NCI-H1417 (cell line): ENCODE results near the gene GGCX.
A peak's percentile ranks its signal among the peaks of the same experiment; 100 is the strongest.
"Not testable (repeated sequence)": the region's sequence is repeated elsewhere in the genome, so short reads cannot be mapped to it uniquely, and the experiment has no call there.

Source experiments
- DNase-seq, 3 experiments: peaks; one replicate each; lab custom pipeline; 2025; lab: John Stamatoyannopoulos, UW

GGCX gene

DNA sequence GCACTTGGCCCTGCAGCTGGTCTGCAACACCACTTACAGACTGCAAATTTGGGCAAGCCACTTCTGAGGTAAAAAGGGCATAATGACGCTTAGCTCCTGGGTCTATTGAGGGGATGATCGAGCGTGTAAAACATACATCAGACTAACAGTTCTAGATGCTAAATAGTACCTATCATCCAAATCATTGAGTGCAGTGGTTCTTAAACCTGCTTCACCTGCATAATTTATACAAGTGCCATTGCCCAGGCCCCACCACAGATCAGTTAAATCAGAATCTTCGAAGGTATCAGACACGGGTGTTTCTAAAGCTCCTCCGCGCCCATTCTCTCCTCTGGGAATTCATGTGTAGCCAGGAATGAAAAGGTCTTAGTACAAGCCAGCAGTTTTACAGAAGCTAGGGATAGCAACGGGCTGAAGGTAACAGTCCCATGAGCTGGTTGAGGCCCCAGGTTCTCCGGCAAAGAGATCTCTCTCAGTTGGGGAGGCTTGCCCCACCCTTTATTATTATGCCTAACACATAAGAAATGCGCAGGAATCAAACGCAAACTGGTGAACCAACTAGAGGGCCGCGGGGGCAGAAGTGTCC lies 33.5 kb upstream of the GGCX start:
- peak in 1 of 3 experiments; percentile 24 for DNase-seq

DNA sequence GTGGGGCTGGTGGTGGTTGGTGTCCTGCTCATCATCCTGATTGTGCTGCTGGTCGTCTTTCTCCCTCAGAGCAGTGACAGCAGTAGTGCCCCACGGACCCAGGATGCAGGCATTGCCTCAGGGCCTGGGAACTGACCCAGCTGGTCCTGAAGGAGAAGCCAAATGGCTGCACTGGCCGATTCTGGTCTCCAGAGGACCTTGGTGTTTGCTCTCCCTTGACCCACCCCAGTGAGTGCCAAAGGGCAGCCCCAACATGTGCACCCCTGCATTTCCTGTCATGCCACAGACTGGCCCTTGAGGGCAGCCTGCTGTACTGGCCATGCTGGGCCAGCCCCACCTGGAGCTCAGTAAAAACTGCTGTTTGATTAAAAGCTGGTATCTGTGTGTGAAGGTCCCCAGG lies 31.7 kb upstream of the GGCX start:
- no peak for DNase-seq

DNA sequence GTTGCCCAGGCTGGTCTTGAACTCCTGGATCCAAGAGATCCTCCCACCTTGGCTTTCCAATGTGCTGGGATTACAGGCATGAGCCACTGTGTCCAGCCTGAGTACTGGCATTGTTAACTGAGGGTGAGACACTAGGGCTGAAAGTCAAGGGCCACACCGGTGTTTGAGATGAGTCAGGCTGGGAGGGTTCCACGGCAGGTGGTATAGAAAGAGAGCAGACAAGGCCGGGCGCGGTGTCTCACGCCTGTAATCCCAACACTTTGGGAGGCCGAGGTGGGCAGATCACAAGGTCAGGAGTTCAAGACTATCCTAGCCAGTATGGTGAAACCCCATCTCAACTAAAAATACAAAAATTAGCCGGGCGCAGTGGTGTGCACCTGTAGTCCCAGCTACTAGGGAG lies 31.0 kb upstream of the GGCX start:
- not testable (repeated sequence) for DNase-seq

DNA sequence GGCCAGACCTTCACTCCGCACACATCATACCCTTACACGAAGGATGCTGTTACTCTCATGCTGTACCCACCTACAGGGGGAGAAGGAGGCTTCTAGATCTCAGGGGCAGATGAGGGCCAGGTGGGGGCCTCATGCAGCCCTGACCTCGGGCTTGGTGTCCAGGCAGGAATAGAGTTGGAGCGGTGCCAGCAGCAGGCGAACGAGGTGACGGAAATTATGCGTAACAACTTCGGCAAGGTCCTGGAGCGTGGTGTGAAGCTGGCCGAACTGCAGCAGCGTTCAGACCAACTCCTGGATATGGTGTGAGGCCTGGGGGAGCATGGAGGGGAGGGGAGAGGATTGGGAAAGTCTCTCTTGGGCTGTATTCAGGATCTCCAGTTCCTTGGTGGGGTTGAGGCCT lies 30.3 kb upstream of the GGCX start:
- no peak for DNase-seq

- no peak for DNase-seq
Observed at GRCh38 chr2:85590950-85591349, 29.7 kb upstream of the GGCX start.

DNA sequence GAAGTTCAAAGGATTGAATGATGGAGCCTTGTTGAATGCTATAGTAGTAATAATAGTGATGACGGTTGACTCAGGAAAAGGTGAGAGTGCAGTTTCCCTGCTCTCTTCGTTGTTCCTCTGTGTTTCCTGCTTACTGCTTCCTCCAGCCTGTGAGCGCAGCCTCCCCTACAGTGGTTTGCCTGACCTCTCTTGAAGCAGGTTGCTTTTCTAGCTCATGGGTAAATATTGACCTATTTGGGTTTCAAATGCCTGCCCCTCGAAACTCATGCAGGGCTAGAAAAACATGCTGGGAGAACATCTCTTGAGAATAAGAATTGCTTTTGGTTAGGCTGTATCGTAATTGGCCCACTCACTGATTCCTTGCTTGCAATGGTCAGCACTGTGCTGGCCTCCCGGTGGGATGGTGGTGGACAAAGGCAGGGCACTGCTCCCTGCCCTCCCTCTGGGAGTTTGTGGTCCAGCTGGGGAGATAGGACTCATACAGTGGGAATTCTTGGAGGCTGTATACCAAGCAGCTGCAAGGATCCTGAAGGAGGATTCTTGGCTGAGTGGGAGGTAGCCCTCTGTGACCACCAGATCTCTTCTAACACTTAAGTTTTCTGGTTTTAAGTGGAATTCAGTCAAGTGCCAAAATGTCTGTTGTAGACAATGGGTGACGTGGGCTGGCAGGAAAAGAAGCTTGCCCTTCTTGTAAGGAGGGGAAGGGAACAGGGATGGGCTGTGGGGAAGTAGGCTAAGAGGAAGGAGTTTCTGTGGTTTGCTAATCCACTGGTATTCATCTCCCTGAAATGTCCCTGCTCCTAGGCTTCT lies 28.9 kb upstream of the GGCX start:
- DNase-seq: peak in 2 of 3 experiments; percentile 2 to 52

- DNase-seq: no peak
Observed at GRCh38 chr2:85589181-85589580, 27.9 kb upstream of the GGCX start.

GRCh38 chr2:85588645-85589044 lies 27.4 kb upstream of the GGCX start:
- DNase-seq: no peak

GRCh38 chr2:85588236-85588635 lies 26.9 kb upstream of the GGCX start:
- no peak for DNase-seq

GRCh38 chr2:85585781-85586105 lies 24.4 kb upstream of the GGCX start:
- no peak for DNase-seq

DNA sequence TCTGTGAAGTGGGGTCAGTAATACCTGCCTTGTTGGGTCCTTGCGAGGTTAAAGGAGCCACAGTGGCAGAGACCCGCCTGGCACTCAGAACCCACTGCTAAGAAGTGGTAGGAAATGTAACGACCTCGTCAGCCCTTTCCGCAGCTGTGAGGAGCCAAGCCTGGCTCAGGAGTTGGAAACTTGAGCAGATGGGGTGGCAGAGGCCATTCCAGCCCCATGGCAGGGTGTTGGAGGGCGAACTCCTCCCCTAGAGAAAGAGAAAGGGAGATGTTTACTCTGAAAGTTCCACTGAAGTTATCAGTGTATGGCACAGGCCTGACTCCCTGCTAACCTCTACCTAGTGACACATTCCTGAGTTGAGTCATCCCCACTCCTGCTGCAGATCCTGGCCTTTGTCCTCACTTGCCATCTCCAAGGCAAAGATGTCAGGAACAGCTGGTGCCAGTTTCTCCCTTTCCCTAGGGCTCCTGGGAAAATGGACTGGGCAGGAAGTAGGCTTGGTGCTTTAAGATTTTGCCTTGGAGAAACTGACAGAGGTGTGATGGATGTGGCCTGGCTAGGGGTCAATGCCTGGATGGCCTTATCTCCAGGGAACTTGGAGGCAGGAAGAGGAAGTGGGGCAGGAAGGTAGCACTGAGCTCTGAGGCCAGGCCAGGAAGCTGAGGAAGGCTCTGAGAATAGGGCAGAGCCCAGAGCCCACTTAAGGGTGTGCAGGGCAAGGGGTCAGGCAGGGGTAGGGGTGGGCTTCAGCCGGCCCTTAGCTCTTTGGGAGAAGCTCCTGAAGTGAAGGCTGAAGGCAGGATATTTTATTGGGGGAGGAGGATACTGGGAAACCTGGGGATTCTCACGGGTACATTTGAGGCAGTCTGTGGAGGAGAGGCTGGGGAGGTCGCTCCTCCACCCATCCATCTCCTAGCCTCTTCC lies 23.8 kb upstream of the GGCX start:
- DNase-seq: no peak

- no peak for DNase-seq
Observed at GRCh38 chr2:85584354-85584856, 23.1 kb upstream of the GGCX start, which contains the start of gene VAMP5. TSS of gene VAMP5 (plus strand) at chr2:85584431. CDS start at chr2:85584491, 60 bp downstream.

- DNase-seq: no peak
Observed at GRCh38 chr2:85583667-85584353, 22.5 kb upstream of the GGCX start.

DNA sequence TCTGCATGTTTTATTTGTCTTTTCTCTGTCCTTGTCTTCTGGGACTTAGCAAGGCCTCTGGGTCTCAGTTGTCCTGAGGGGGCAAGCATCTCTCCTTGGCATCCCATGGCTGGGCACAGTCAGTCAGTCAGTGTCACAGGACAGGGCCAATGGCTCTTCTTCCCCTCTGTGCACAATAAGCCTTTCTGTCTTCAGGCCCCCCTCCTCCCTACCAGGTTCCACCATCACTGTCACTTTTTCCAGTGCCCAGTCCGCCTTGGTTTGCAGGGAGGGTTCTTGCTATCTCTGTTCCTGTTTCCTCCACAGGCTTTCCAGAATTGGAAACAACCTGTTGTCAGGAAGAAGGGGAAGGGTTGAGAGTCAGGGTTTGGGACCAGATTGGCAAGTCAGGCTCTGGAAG lies 21.2 kb upstream of the GGCX start:
- no peak for DNase-seq

- DNase-seq: no peak
Observed at GRCh38 chr2:85580206-85580605, 18.9 kb upstream of the GGCX start.

DNA sequence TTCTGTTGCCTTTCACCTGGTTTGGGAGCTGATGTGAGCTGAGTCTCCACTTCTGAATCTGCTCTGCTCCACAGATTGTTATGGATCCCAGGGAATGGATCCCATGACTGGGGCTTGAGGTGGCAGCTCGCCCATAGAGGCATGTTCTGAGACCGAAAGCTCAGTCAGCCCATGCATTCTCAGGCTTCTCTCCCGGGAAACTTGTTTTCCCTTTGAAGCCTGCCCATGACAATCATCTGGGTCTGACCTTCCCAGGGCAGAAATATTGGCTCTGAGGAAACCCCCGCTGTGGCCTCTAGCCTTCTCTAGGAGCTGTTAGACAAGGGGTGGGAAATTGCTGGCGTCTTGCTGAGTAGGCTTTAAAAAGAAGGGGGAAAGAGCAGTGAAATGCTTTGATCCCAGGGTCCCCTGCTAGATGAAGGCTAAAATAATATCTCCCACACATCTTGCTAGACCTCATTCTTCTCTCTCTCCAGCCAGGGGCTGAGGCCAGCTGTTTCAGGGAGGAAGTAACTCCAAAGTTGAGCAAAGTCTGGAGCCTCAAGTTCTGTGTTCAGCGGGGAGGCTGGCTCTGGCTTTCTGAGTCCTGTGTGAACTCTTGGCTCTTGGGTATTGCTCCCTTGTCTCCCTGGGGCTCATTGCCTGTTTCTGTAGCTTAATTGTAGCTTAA lies 18.1 kb upstream of the GGCX start:
- no peak for DNase-seq

DNA sequence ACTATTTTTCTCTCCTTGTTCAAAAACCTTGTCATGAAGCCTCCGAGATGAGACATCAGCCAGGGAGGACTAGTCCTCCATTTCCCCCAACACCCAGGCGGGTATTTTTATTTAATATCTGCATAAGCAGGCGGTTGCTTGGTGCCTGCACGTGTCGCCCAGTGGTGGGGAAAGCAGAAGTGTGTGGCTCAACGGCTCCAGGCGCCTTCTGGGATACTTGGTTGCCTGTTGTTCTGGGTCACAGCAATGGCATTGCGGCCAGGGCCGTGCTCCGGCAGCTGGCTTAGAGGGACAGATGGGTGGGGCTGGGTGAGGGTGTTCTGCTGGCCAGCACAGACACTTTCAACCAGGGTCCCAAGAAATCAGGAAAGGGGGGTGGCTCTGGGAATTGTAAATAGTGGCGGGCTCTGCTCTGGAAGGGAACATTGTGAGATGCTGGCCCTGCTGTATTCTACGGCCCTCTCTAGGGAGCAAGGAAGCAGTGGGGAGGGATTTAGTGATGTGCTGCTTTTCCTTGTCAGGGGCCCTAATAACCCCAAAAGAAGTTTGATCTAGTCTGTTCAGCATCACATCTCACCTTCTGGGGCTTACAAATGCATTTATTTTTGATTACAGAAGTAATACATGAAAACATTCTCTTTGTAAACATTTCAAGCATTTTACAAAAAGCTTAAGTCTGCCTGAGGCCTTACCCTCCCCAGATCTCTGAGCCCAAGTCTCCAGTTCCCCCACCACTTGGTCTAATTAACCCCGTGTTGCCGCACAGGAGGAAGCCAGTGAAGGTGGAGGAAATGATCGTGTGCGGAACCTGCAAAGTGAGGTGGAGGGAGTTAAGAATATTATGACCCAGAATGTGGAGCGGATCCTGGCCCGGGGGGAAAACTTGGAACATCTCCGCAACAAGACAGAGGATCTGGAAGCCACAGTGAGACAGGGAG lies 17.2 kb upstream of the GGCX start:
- no peak for DNase-seq

DNA sequence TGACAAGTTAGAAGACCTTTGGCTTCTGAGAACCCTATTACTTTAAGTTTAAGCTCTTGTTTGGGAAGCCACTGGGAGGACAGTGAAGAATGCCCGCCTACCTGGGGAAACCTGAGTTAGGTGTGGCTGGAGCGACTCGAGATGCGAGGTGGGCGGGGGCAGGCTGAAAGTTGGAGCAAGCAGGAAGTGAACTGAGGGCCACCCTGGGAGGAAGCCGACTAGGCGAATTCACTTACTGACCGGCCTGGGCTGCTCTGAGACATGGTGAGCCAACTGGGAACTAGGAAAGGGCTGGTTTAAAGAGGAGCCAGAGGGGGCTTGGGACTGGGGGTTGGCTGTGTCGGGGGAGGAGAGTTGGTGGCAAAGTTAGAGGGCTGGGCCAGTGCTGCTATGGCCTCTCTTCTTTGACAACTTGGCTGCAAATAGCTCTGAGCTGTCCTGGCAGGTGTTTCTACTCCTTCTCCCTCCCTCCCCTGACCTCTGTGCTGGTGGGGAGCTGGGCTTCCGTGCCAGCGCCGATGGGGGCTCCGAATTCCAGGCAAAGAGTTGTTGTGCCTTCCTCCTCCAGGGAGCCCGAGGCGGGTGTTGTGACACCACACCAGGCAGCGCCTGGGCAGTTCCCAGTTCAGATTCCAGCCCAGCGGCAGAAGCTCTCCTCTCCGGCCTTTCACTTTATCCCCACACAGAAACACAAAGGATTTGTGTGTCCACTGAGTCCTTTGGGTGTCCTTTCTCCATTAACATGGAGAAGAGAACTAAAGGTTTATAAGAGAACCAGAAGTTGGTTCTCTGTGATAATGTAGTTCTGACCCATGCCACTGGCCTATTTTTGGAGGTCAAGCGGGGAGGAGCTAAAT lies 16.3 kb upstream of the GGCX start, which contains the start of gene VAMP8:
TSS of gene VAMP8 (plus strand) at position 201 of the 857 bp plus-strand sequence. CDS start at position 262, 61 bp downstream.
- DNase-seq: no peak

DNA sequence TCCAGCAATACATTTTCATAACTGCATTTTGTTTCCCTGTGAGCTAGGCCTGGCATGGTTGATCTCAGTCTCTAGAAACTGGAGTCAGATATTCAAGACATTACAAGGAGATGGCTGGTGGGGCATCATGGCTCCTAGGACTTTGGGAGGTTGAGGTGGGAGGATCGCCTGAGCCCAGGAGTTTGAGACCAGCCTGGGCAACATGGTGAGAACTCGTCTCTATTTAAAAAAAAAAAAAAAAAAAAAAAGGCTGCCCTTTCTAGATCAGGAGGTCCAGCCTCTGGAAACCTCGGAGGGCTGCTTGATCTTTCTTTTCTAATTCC lies 15.7 kb upstream of the GGCX start:
- DNase-seq: no peak
